HG03135 (cell line): ENCODE measurements around the gene SMIM27.
"Not testable (repeated sequence)": the region's sequence is repeated elsewhere in the genome, so short reads cannot be mapped to it uniquely, and the experiment has no call there.

Source experiments
- ATAC-seq: cut with Tn5 transposase; IDR thresholded peaks from one replicate; pipeline ENCODE4 v1.9.1; 2021; ENCODE audit warnings: mild to moderate bottlenecking, moderate library complexity; ENCODE audit not compliant: unreplicated experiment

Gene SMIM27

GRCh38 chr9:32552172-32552872 lies at the start of gene SMIM27, which contains the start of gene TOPORS:
TSS of gene SMIM27 (plus strand) at chr9:32552327. CDS start at chr9:32552435, 108 bp downstream.
TSS of gene TOPORS (minus strand) at chr9:32552586. CDS start at chr9:32552436, 150 bp downstream.
- peak; percentile 72 for ATAC-seq

- ATAC-seq = no peak
These were observed 49.7 kb upstream of the SMIM27 start for GRCh38 chr9:32502464-32502863.

- no peak for ATAC-seq
These were observed 49.1 kb upstream of the SMIM27 start for GRCh38 chr9:32503008-32503407.

- ATAC-seq = no peak
These were observed 43.4 kb upstream of the SMIM27 start for GRCh38 chr9:32508728-32509127.

DNA sequence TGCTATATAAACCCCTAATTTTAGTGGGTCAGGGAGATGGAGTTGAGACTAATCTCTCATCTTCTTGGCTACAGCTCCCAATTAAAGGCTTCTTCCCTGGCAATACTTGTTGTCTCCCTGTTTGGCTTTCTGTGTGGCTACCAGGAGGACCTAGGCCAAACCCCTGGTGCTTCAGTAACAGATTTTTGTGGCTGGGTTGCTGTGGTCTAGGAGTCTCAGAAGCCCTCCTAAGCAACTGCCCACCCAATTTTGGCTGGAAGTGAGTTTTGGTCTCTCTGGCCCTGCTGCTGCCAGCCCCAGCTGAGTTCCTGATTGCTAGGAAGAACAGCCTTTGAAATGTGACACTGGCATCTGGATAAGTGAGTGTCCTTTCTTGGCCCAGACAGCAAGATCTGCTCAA lies 35.9 kb upstream of the SMIM27 start:
- ATAC-seq = no peak

GRCh38 chr9:32518276-32518675 lies 33.9 kb upstream of the SMIM27 start:
- no peak for ATAC-seq

DNA sequence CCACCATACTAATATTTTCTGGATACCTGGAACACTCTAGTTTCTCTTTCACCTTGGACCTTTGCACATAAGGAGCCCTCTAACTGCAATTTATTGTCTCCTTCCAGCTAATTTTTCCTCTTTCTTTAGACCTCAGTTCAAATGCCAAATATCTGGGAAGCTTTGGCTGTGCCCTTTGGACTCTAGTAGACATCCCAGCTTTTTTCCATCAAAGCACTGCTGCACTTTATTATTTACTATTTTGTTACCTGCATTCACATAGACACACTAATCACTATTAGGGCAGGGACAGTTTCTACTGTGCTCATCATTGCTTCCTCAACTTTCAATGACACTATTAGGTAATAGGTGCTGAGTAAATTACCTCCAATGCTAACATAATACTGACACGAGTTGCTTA lies 28.2 kb upstream of the SMIM27 start:
- ATAC-seq = no peak

DNA sequence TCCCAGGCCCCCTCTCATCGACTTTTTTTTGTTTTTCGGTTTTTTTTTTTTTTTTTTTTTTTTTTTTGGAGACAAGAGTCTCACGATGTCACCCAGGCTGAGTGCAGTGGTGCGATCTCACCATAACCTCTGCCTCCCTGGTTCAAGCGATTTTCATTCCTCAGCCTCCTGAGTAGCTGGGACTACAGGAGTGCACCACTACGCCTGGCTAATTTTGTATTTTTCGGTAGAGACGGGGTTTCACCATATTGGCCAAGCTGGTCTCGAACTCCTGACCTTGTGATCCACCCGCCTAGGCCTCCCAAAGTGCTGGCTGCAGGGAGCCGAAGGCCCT lies 27.6 kb upstream of the SMIM27 start:
- ATAC-seq = not testable (repeated sequence)

DNA sequence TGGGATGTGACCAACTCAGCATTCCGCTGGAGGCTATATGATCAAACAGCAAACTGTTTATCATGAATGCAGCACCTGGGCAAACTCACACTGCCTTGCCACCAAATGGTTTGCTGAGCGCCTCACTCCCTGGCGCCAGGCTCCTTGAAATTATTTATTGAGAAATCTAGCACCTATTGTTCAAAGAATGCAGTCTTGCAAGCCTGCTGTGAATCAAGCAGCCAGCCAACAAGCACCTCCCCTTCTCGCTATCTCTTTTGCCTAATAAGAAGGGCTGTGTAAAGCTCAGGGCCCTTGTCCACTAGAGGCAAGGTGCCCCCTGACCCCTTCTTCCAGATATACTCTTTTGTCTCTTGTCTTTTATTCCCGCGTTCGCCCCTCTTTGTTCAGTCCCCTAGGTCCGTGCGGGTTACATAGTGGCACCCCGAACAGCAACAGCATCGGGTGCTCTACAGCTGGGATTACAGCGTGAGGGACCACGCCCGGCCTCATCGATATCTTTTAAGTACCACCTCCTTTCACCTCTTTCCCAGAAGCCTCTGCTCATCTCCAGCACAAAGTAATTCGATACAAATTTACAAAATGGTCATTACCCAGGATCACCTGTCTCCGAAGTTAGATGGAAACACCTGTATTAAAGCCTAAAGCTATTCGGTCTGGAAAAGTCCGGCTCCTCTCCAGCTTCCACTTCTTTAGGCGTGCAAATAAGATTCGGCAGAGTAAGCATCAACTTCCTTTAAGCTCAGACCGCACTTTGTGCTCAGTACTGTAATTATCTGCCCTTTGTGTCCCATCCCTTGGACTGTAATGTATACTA lies 27.0 kb upstream of the SMIM27 start:
- ATAC-seq = peak; percentile 19

GRCh38 chr9:32525709-32526030 lies 26.5 kb upstream of the SMIM27 start:
- ATAC-seq = no peak

DNA sequence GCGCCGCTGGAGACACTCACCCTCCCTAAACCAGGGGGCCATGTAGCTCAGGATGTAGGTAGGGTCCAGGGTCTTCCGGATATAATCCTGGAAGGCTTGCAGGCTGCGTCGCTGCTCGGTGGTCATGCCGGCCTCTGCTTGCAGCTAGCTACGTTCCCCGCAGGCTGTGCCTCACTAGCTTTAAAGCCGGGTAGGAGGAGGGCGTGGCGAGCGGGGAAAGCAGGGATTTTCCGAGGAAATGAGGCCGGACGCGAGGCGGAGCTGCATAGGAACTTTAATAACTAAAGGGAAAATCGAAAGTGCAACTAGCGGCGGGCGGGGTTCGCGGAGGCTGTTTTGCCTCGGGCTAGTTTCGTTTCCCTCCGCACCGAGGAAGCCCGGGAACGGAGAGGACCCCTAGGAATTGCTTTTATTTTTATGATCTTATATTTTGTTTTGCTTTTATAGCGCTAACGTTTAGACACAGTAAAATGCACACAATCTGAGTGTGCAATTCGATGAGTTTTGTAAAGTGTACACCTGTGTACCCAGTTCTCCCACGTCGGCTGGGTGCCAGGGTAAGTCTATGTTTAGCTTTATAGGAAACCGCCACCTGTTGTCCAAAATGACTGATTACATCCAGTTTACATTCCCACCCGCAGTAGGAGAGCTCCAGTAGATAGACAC lies 26.0 kb upstream of the SMIM27 start, which contains the start of gene RIGI:
Gene RIGI (minus strand): TSS at position 156 of the 666 bp plus-strand sequence. CDS start 30 bp downstream, at position 126.
- peak; percentile 54 for ATAC-seq

DNA sequence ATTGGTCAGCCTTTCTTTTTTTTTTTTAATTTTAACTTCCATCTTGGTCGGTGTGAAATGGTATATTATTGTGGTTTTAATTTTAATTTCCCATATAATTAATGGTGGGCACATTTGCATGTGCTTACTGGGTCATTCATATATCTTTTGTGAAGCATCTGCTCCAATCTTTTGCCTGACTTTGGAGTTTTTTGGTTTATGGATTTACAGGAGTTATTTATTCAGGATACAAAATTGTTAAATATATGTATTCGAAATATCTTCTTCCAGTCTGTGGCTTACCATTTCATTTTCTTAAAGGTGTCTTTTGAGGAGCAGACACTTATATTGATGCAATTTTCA lies 25.4 kb upstream of the SMIM27 start:
- ATAC-seq = no peak

DNA sequence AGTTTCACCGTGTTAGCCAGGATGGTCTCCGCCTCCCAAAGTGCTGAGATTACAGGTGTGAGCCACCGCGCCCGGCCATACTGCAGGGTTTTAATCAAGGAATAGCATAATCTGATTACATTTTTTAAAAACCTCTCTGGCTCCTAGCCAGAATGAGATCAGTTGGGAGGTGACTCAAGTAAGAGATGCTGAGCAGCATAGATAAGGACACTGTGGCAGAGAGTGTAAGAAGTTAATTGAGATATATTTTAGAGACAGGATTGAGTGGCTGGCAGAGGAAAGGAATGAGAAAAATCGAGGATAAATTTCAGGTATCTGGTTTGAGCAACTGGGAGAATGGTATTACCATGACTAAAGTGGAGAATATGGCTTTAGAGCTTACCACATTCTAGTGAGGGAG lies 18.8 kb upstream of the SMIM27 start:
- ATAC-seq = no peak

GRCh38 chr9:32533816-32534215 lies 18.3 kb upstream of the SMIM27 start:
- no peak for ATAC-seq

- no peak for ATAC-seq
These were observed 9.1 kb upstream of the SMIM27 start for GRCh38 chr9:32543047-32543446.

GRCh38 chr9:32545884-32546283 lies 6.2 kb upstream of the SMIM27 start:
- ATAC-seq = no peak

DNA sequence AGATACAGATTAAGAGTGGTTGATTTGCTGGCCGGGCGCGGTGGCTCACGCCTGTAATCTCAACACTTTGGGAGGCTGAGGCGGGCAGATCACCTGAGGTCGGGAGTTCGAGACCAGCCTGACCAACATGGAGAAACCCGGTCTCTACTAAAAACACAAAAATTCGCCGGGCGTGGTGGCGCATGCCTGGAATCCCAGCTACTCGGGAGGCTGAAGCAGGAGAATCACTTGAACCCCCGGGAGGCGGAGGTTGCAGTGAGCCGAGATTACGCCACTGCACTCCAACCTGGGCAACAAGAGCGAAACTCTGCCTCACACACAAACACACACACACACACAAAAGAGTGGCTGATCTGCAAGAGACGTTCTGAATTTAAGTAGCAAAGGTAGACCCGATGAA lies 3.9 kb upstream of the SMIM27 start:
- not testable (repeated sequence) for ATAC-seq

DNA sequence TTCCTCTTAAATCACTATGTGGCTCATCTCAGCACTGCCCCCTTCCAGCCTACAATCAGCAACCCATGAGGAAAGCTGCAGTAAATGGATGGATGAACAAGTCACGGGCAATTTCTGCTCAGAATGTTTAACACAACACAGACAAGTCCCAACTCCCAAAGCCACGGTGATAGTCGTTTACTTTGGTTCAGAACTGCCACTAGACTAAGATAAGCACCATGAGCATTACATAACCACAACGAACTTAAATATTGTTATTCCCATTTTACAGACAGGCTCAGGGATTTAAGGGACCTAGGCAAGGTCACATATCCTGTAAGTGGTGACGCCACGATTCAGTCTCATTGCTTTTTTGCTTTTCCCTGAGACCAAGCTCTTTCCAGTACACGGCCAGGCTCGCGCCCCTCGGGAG lies 2.0 kb upstream of the SMIM27 start:
- ATAC-seq = no peak

- peak; percentile 65 for ATAC-seq
These were observed 1.4 kb upstream of the SMIM27 start for GRCh38 chr9:32550562-32551275.

DNA sequence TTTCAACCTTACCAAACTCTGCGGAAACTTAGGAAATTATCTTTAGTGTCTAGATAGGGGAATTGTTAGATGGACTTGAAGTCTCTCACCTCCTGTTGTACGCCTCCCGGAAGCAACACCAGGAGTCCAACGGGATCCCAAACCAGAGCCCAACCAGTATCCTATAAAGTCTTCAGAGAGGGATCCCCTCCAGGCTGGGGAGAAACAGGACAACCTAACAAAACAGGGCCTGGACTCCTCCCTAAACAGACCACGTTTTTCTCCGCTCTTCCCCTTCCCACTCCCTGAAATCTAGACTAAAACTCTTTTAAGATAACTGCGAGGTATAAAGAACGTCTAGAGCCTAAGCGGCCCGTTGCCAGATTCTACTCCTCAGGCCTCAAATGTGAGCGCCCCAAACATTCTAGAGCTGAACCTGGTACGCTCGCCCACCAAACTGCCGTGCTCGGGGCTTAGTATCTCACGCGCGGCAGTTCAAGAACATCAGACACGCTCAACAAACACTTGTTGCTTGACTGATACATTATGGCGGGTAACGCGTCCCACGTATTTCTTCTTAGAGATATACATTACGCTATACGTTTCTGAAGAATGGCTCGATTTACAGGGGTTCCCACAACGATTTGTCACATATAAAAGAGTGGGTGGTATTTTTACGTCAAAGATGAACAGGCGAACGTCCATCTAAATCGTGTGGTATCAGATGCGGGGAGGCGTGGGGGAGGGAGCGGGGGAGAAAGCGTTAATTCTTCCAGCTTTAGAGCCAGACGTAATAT lies 663 bp upstream of the SMIM27 start:
- no peak for ATAC-seq
